ENCODE results near the gene NAT9.

GRCh38 chr17:74766413-74766812, 9.7 kb downstream of the NAT9 start:
- TF ChIP-seq CTCF (IDR thresholded peaks at IDR 0.05) (no peak), POLR2A (IDR thresholded peaks at IDR 0.05) (no peak)
